Measurements from ENCODE around the gene DHRSX.

DNA sequence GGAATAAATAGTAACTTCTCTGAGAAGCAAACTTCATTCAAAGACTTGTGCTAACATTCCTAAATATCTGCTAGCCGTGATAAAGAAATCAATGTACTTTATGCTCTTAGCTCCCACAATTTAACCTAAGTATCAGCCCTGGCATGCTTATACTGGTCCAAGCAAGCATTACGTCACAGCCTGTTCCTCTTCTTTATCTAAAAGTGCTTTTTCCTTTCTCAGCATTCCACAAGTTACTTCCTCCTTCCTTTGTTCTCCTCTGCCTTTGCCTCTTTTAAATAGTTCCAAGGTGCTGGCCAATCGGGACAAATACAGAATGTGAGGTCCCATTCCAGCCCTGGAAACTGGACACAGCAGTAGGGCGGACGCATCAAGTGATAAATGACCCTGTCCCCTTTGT is 249.6 kb downstream of the DHRSX start:
- no peak for TF ChIP-seq SMC3 (IDR thresholded peaks at IDR 0.05; ENCODE audit: low read length)
- no peak for TF ChIP-seq ETV5 (CRISPR knock-in tag; IDR thresholded peaks at IDR 0.05; ENCODE audit: borderline replicate concordance)
- TF ChIP-seq EED (CRISPR knock-in tag; IDR thresholded peaks at IDR 0.05): no peak

Data from HepG2 (cell line).